ENCODE results near the gene GRM7.

- TF ChIP-seq POLR2A (IDR thresholded peaks at IDR 0.05; ENCODE audit: low read depth, low read length) (no peak), CTCF (conservative IDR thresholded peaks at IDR 0.05; ENCODE audit: low read depth, low read length) (no peak), ELK1 (IDR thresholded peaks at IDR 0.05; ENCODE audit: borderline replicate concordance, low read depth, low read length) (no peak), CEBPB (IDR thresholded peaks at IDR 0.05; ENCODE audit: low read depth, low read length) (no peak), BHLHE40 (IDR thresholded peaks at IDR 0.05; ENCODE audit: low read depth, low read length) (no peak)
Observed at GRCh38 chr3:7695049-7695448, 834.1 kb downstream of the GRM7 start.

Data from IMR-90 (cell line).